ENCODE measurements around the gene KLHL20.
"Not testable (repeated sequence)": the region's sequence is repeated elsewhere in the genome, so short reads cannot be mapped to it uniquely, and the experiment has no call there.

The KLHL20 gene

GRCh38 chr1:173714759-173715537 is at the start of gene KLHL20:
Gene KLHL20, plus strand, starts transcription at chr1:173714981. Its CDS starts 1,063 bp downstream, at chr1:173716044.
- DNase-seq, result peak; percentile 97

GRCh38 chr1:173666646-173667045 is 48.1 kb upstream of the KLHL20 start:
- no peak for DNase-seq

GRCh38 chr1:173669491-173669941 is 45.3 kb upstream of the KLHL20 start, which contains the start of gene ANKRD45:
Gene ANKRD45, minus strand, starts transcription at chr1:173669851. Its CDS starts 10,433 bp downstream, at chr1:173659418.
- peak; percentile 79 for DNase-seq

- not testable (repeated sequence) for DNase-seq
Observed at GRCh38 chr1:173674496-173674895, 40.3 kb upstream of the KLHL20 start.

GRCh38 chr1:173680152-173680551 is 34.6 kb upstream of the KLHL20 start:
- DNase-seq, result not testable (repeated sequence)

GRCh38 chr1:173682184-173682583 is 32.6 kb upstream of the KLHL20 start:
- no peak for DNase-seq

- DNase-seq, result not testable (repeated sequence)
Observed at GRCh38 chr1:173683838-173684237, 30.9 kb upstream of the KLHL20 start.

- not testable (repeated sequence) for DNase-seq
Observed at GRCh38 chr1:173685121-173685520, 29.7 kb upstream of the KLHL20 start.

- DNase-seq, result no peak
Observed at GRCh38 chr1:173688300-173688699, 26.5 kb upstream of the KLHL20 start.

- no peak for DNase-seq
Observed at GRCh38 chr1:173693238-173693637, 21.5 kb upstream of the KLHL20 start.

GRCh38 chr1:173701299-173701698 is 13.5 kb upstream of the KLHL20 start:
- not testable (repeated sequence) for DNase-seq

- no peak for DNase-seq
Observed at GRCh38 chr1:173702736-173703135, 12.0 kb upstream of the KLHL20 start.

- no peak for DNase-seq
Observed at GRCh38 chr1:173705117-173705516, 9.7 kb upstream of the KLHL20 start.

- no peak for DNase-seq
Observed at GRCh38 chr1:173708787-173709186, 6.0 kb upstream of the KLHL20 start.

GRCh38 chr1:173714441-173714758 is 381 bp upstream of the KLHL20 start:
- no peak for DNase-seq

GRCh38 chr1:173715538-173715844 is 710 bp downstream of the KLHL20 start:
- peak; percentile 86 for DNase-seq

GRCh38 chr1:173717238-173717637 is 2.5 kb downstream of the KLHL20 start:
- DNase-seq, result peak; percentile 35

GRCh38 chr1:173731331-173731730 is 16.6 kb downstream of the KLHL20 start:
- DNase-seq, result not testable (repeated sequence)

- DNase-seq, result no peak
Observed at GRCh38 chr1:173733912-173734311, 19.1 kb downstream of the KLHL20 start.

GRCh38 chr1:173736104-173736503 is 21.3 kb downstream of the KLHL20 start:
- DNase-seq, result not testable (repeated sequence)

- DNase-seq, result no peak
Observed at GRCh38 chr1:173742203-173742886, 27.6 kb downstream of the KLHL20 start.

GRCh38 chr1:173744651-173745050 is 29.9 kb downstream of the KLHL20 start:
- DNase-seq, result no peak

GRCh38 chr1:173749137-173749536 is 34.4 kb downstream of the KLHL20 start:
- no peak for DNase-seq

- no peak for DNase-seq
Observed at GRCh38 chr1:173753830-173754229, 39.0 kb downstream of the KLHL20 start.

All from NCI-H526 treated with DMSO at 0.1 percent for 48 hours (cell line).